NCI-H1694 treated with DMSO at 0.1 percent for 48 hours (cell line): Measurements from ENCODE around the gene AANAT.

Experiments
- DNase-seq: peaks from one replicate; lab custom pipeline; 2025; lab: John Stamatoyannopoulos, UW

The AANAT gene

GRCh38 chr17:76469076-76469990 is 1.9 kb downstream of the AANAT start:
- DNase-seq = no peak

- no peak for DNase-seq
Measured at GRCh38 chr17:76469991-76470739, 2.8 kb downstream of the AANAT start.

- DNase-seq = no peak
Measured at GRCh38 chr17:76471498-76472257, 4.3 kb downstream of the AANAT start.

- DNase-seq = no peak
Measured at GRCh38 chr17:76472258-76472645, 4.8 kb downstream of the AANAT start.

- DNase-seq = no peak
Measured at GRCh38 chr17:76472726-76473125, 5.3 kb downstream of the AANAT start.

- no peak for DNase-seq
Measured at GRCh38 chr17:76473541-76473985, 6.2 kb downstream of the AANAT start.

- no peak for DNase-seq
Measured at GRCh38 chr17:76474238-76474637, 6.8 kb downstream of the AANAT start.

GRCh38 chr17:76474894-76475293 is 7.5 kb downstream of the AANAT start:
- no peak for DNase-seq

- DNase-seq = no peak
Measured at GRCh38 chr17:76475302-76475701, 7.9 kb downstream of the AANAT start.

GRCh38 chr17:76476736-76477135 is 9.3 kb downstream of the AANAT start:
- no peak for DNase-seq

GRCh38 chr17:76477576-76477975 is 10.2 kb downstream of the AANAT start:
- no peak for DNase-seq

- DNase-seq = no peak
Measured at GRCh38 chr17:76478097-76478496, 10.7 kb downstream of the AANAT start.

- no peak for DNase-seq
Measured at GRCh38 chr17:76478730-76479514, 11.5 kb downstream of the AANAT start.

- no peak for DNase-seq
Measured at GRCh38 chr17:76479515-76480060, 12.2 kb downstream of the AANAT start.

- DNase-seq = no peak
Measured at GRCh38 chr17:76480632-76481031, 13.2 kb downstream of the AANAT start.

GRCh38 chr17:76481071-76481655 is 13.8 kb downstream of the AANAT start:
- no peak for DNase-seq

- DNase-seq = no peak
Measured at GRCh38 chr17:76484228-76484725, 16.9 kb downstream of the AANAT start.

GRCh38 chr17:76485569-76485968 is 18.2 kb downstream of the AANAT start:
- DNase-seq = no peak

GRCh38 chr17:76487451-76488192 is 20.2 kb downstream of the AANAT start:
- no peak for DNase-seq
